Omental fat pad (tissue), 4 donors: Measurements from ENCODE around the gene DAAM1. TPM values are rescaled to one million over a fixed set of nuclear protein-coding genes. Genes with fewer than 3 reads are reported as not detected.

Source experiments
- ATAC-seq: fragments of 150-250 bp; one replicate; pipeline ENCODE4 v1.9.1; 2016; ENCODE audit warnings: mild to moderate bottlenecking, moderate library complexity; ENCODE audit not compliant: low FRiP score
- DNase-seq: peaks from one replicate; pipeline ENCODE4 v3.0.0-alpha.2; 2019; ENCODE audit warnings: low spot score
- CTCF ChIP-seq, 3 donors: fragments of 450-650 bp; IDR thresholded peaks; one replicate each; pipeline ENCODE4 v1.5.1; 2016 to 2017; ENCODE audit warnings: antibody characterized with exemption in 3 of 3, mild to moderate bottlenecking in 3 of 3, moderate library complexity in 2 of 3
- total RNA-seq, 4 donors: library from RNA; depleted of rRNA; stranded (reverse); fragments of >200 nt; gene quantifications; one replicate each; pipeline ENCODE4 v1.1.0, GENCODE V29; 2016

The DAAM1 gene
- total RNA-seq, 4 donors from 2014 or later = 49.8 to 73.6 (median 51.6) TPM

GRCh38 chr14:59256331-59256730 lies 67.9 kb downstream of the DAAM1 start:
- no peak for TF ChIP-seq CTCF (IDR thresholded peaks at IDR 0.05)
- no peak for ATAC-seq
- DNase-seq = no peak

GRCh38 chr14:59261334-59261733 lies 72.9 kb downstream of the DAAM1 start:
- DNase-seq (no peak), ATAC-seq (no peak)
- TF ChIP-seq CTCF (IDR thresholded peaks at IDR 0.05) = no peak

GRCh38 chr14:59262717-59263454 lies 74.4 kb downstream of the DAAM1 start:
- TF ChIP-seq CTCF (IDR thresholded peaks at IDR 0.05) = no peak
- ATAC-seq (no peak), DNase-seq (no peak)

- no peak for DNase-seq
- no peak for ATAC-seq
- no peak for TF ChIP-seq CTCF (IDR thresholded peaks at IDR 0.05)
Measured at GRCh38 chr14:59265808-59266207, 77.3 kb downstream of the DAAM1 start.

GRCh38 chr14:59267046-59267445 lies 78.6 kb downstream of the DAAM1 start:
- no peak for DNase-seq
- TF ChIP-seq CTCF (IDR thresholded peaks at IDR 0.05) = no peak
- ATAC-seq = no peak

- DNase-seq (no peak), ATAC-seq (no peak)
- TF ChIP-seq CTCF (IDR thresholded peaks at IDR 0.05) = no peak
Measured at GRCh38 chr14:59268011-59268410, 79.5 kb downstream of the DAAM1 start.

- ATAC-seq (no peak), DNase-seq (no peak)
- TF ChIP-seq CTCF (IDR thresholded peaks at IDR 0.05) = no peak
Measured at GRCh38 chr14:59268858-59269257, 80.4 kb downstream of the DAAM1 start.
